Loucy (cell line): ENCODE measurements around the gene PUDP.

ENCODE experiments used
- H2AFZ ChIP-seq: fragments of 200-600 bp; sonication (generic); 2 replicates; pipeline ENCODE4 v1.6.0; 2016; ENCODE audit warnings: antibody characterized with exemption, mild to moderate bottlenecking, low read length, moderate library complexity
- H3F3A ChIP-seq: fragments of 200-600 bp; 2 replicates; pipeline ENCODE4 v1.6.0; 2016; ENCODE audit warnings: antibody characterized with exemption, low read depth, mild to moderate bottlenecking
- H3K27me3 ChIP-seq: fragments of 200-600 bp; sonication (generic); 2 replicates; pipeline ENCODE4 v1.6.1; 2014; ENCODE audit warnings: low read length, mild to moderate bottlenecking; ENCODE audit not compliant: insufficient read depth, poor library complexity, severe bottlenecking
- H3K36me3 ChIP-seq: fragments of 200-600 bp; sonication (generic); 2 replicates; pipeline ENCODE4 v1.6.1; 2016; ENCODE audit warnings: low read length; ENCODE audit not compliant: insufficient read depth
- H3K4me1 ChIP-seq: fragments of 200-600 bp; sonication (generic); 2 replicates; pipeline ENCODE4 v1.5.1; 2014; ENCODE audit warnings: low read length, mild to moderate bottlenecking; ENCODE audit not compliant: insufficient read depth, poor library complexity, severe bottlenecking
- H3K4me2 ChIP-seq: fragments of 200-600 bp; sonication (generic); 2 replicates; pipeline ENCODE4 v1.6.0; 2014; ENCODE audit warnings: antibody characterized with exemption, low read length, low read depth, mild to moderate bottlenecking; ENCODE audit not compliant: poor library complexity, severe bottlenecking
- H3K4me3 ChIP-seq: fragments of 200-600 bp; sonication (generic); 2 replicates; pipeline ENCODE4 v1.5.1; 2014; ENCODE audit warnings: low read length, mild to moderate bottlenecking, mixed read lengths; ENCODE audit not compliant: poor library complexity, severe bottlenecking
- H3K79me2 ChIP-seq: fragments of 200-600 bp; sonication (generic); 2 replicates; pipeline ENCODE4 v1.6.1; 2014; ENCODE audit warnings: low read length; ENCODE audit not compliant: insufficient read depth
- H3K9ac ChIP-seq: fragments of 200-600 bp; sonication (generic); 2 replicates; pipeline ENCODE4 v1.6.0; 2014; ENCODE audit warnings: mild to moderate bottlenecking, low read depth, low read length, moderate library complexity; ENCODE audit not compliant: poor library complexity, severe bottlenecking
- H3K9me2 ChIP-seq: fragments of 200-600 bp; sonication (generic); replicated peaks from 2 replicates; pipeline ENCODE4 v1.6.1; 2016; ENCODE audit warnings: low read depth, low read length, mixed read lengths
- H3K9me3 ChIP-seq: fragments of 200-600 bp; sonication (generic); 2 replicates; pipeline ENCODE4 v1.6.1; 2014; ENCODE audit warnings: mild to moderate bottlenecking, antibody characterized with exemption, low read length, low read depth; ENCODE audit not compliant: insufficient read depth
- H4K20me1 ChIP-seq: fragments of 200-600 bp; sonication (generic); 2 replicates; pipeline ENCODE4 v1.6.0; 2014; ENCODE audit warnings: antibody characterized with exemption, low read length, mild to moderate bottlenecking; ENCODE audit not compliant: insufficient read depth, poor library complexity, severe bottlenecking
- CTCF ChIP-seq: fragments of 200-600 bp; sonication (generic); conservative IDR thresholded peaks from 2 replicates; pipeline ENCODE4 v1.5.1; 2014; ENCODE audit warnings: mild to moderate bottlenecking, antibody characterized with exemption, low read length
- EZH2phosphoT487 ChIP-seq: fragments of 200-600 bp; IDR thresholded peaks from 2 replicates; pipeline ENCODE4 v1.6.1; 2018; ENCODE audit warnings: antibody characterized with exemption, mild to moderate bottlenecking, moderate library complexity, borderline replicate concordance

PUDP gene

DNA sequence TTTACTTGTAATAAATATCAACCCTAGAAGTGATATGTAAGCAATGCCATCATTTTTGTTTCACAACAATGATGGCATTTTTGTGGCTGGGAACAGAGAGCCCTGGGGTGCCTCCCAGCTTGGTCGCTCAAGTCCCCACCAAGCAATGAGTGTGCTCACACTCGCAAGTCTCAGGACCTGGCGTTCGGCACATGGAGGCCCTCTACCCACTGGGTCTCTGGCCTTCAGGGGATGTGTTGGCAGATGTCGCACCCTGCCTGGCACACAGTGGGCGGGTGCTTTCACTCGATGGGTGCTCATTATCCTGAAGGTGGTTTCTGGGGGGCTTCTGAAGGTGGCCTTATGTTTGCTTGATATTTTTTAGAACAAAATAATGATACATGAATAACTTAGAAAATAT, 75.1 kb downstream of the PUDP start:
- Histone ChIP-seq H3K4me1 (peaks cover 39% of the 10 kb centered on the region), H3K9me3 (no peaks in the 10 kb centered on the region), H3K4me2 (no peak overlapping the region), H3K36me3 (no peaks in the 10 kb centered on the region), H3K4me3 (no peak overlapping the region), H3K79me2 (no peaks in the 10 kb centered on the region; the same call in 1 of the 2 replicates), H3K9ac (no peak overlapping the region), H3K9me2 (no peaks in the 10 kb centered on the region), H3K27me3 (no peaks in the 10 kb centered on the region), H3F3A (no peaks in the 10 kb centered on the region), H4K20me1 (no peaks in the 10 kb centered on the region), H2AFZ (no peak overlapping the region)
- TF ChIP-seq EZH2phosphoT487 (no peak), CTCF (no peak)

GRCh38 chrX:7071390-7071789, 76.6 kb downstream of the PUDP start:
- H3K9me3 ChIP-seq = no peaks in the 10 kb centered on the region
- peaks cover 24% of the 10 kb centered on the region for H3K4me1 ChIP-seq
- no peaks in the 10 kb centered on the region for H3F3A ChIP-seq
- H3K4me2 ChIP-seq = no peak overlapping the region
- H4K20me1 ChIP-seq = no peaks in the 10 kb centered on the region
- TF ChIP-seq CTCF (no peak), EZH2phosphoT487 (no peak)
- H3K9me2 ChIP-seq = no peaks in the 10 kb centered on the region
- no peak overlapping the region for H3K9ac ChIP-seq
- no peaks in the 10 kb centered on the region; the same call in 1 of the 2 replicates for H3K79me2 ChIP-seq
- H2AFZ ChIP-seq = no peak overlapping the region
- no peaks in the 10 kb centered on the region for H3K27me3 ChIP-seq
- H3K4me3 ChIP-seq = no peak overlapping the region
- H3K36me3 ChIP-seq = peaks cover 5% of the 10 kb centered on the region; the same call in 1 of the 2 replicates

GRCh38 chrX:7069556-7069955, 78.4 kb downstream of the PUDP start:
- peaks cover 8% of the 10 kb centered on the region for H3K4me1 ChIP-seq
- no peak overlapping the region for H3K4me3 ChIP-seq

More at GRCh38 chrX:7069556-7069955, 78.4 kb downstream of the PUDP start:
- no peaks in the 10 kb centered on the region for H4K20me1 ChIP-seq
- H3K27me3 ChIP-seq = no peaks in the 10 kb centered on the region
- H3K9me2 ChIP-seq = no peaks in the 10 kb centered on the region
- H3K36me3 ChIP-seq = peaks cover 5% of the 10 kb centered on the region; the same call in 1 of the 2 replicates
- no peak overlapping the region for H3K4me2 ChIP-seq
- H3K9ac ChIP-seq = no peak overlapping the region
- no peaks in the 10 kb centered on the region for H3K79me2 ChIP-seq
- no peak for TF ChIP-seq CTCF
- TF ChIP-seq EZH2phosphoT487 = no peak
- H2AFZ ChIP-seq = no peak overlapping the region
- no peaks in the 10 kb centered on the region for H3F3A ChIP-seq
- H3K9me3 ChIP-seq = no peaks in the 10 kb centered on the region
